Gastroesophageal sphincter (tissue), 4 donors: ENCODE measurements around the gene BACH2. TPM values are rescaled to one million over a fixed set of nuclear protein-coding genes. Genes with fewer than 3 reads are reported as not detected.

Source experiments
- ATAC-seq: fragments of 150-250 bp; one replicate; pipeline ENCODE4 v1.9.1; 2016; ENCODE audit warnings: mild to moderate bottlenecking, moderate library complexity
- H3K27ac ChIP-seq, 4 donors: fragments of 200-600 bp; sonication (generic) in 3 of 4; 1 replicate in 3 of 4; 2 replicates in 1 of 4; pipeline ENCODE4 v1.5.1; 2016 to 2019
- H3K27me3 ChIP-seq: fragments of 200-600 bp; sonication (generic); one replicate; pipeline ENCODE4 v1.5.1; 2019
- H3K36me3 ChIP-seq, 2 donors: fragments of 200-600 bp; sonication (generic); one replicate each; pipeline ENCODE4 v1.5.1; 2019; ENCODE audit warnings: control low read depth in 1 of 2
- H3K4me1 ChIP-seq, 3 donors: fragments of 200-600 bp; sonication (generic); 1 replicate in 2 of 3; 2 replicates in 1 of 3; pipeline ENCODE4 v1.5.1; 2016 to 2019; ENCODE audit warnings: control low read depth in 2 of 3
- H3K4me3 ChIP-seq, 2 donors: fragments of 200-600 bp; sonication (generic); one replicate each; pipeline ENCODE4 v1.5.1; 2019; ENCODE audit warnings: mild to moderate bottlenecking in 1 of 2, moderate library complexity in 1 of 2
- H3K9me3 ChIP-seq, 3 donors: fragments of 200-600 bp; sonication (generic); one replicate each; pipeline ENCODE4 v1.5.1; 2017 to 2019; ENCODE audit warnings: control low read depth in 2 of 3
- EP300 ChIP-seq: sonication (generic); formaldehyde crosslinking; IDR thresholded peaks from one replicate; pipeline ENCODE4 v1.6.1; 2017; ENCODE audit warnings: antibody characterized with exemption, mild to moderate bottlenecking
- POLR2A ChIP-seq, 2 donors: fragments of 450-650 bp; IDR thresholded peaks; one replicate each; pipeline ENCODE4 v1.6.1; 2017; ENCODE audit warnings: antibody characterized with exemption in 2 of 2, mild to moderate bottlenecking in 2 of 2, moderate library complexity in 1 of 2
- POLR2AphosphoS5 ChIP-seq: sonication (generic); formaldehyde crosslinking; IDR thresholded peaks from one replicate; pipeline ENCODE4 v1.6.1; 2017; ENCODE audit warnings: antibody characterized with exemption
- WGBS, 2 donors: methylation state at CpG; one replicate each; pipeline ENCODE4 v1.1.5; 2018; ENCODE audit warnings: low coverage in 1 of 2; 5-methylcytosine and 5-hydroxymethylcytosine counted together
- total RNA-seq, 4 donors: library from RNA; depleted of rRNA; stranded (reverse); fragments of >200 nt; gene quantifications; one replicate each; pipeline ENCODE4 v1.1.0, GENCODE V29; 2016
- TF ChIP-seq, protein P1 (sequence below), 4 experiments: fragments of 200-600 bp in 2 of 4; fragments of 450-650 bp in 2 of 4; sonication (generic) in 1 of 4; IDR thresholded peaks; one replicate each; pipeline ENCODE4 v1.5.1; 2017 to 2019; ENCODE audit warnings: antibody characterized with exemption in 4 of 4, mild to moderate bottlenecking in 2 of 4, moderate library complexity in 2 of 4

The BACH2 gene
- total RNA-seq, 4 donors from 2014 or later: 3.5 to 10.4 (median 3.9) TPM

DNA sequence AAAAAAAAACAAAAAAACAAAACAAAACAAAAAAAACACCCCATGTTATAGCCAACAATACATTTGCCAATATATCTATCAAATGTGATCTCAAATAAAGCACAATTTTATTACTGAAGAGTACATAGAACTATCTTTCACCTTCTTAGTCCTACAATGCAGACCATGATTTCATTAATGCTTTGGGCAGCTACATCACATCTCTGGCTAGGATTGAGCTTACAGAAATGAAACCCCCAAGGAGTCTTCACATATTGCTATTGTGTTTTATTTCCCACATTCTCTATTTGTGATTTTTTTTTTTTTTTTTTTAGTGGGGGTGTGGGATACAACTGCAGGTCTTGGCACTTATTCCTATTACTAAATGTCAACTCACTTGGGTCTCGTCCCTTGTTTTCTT lies 189.3 kb downstream of the BACH2 start:
- WGBS, 2 donors: 100% methylated on average over 1 of the region's 1 CpG; no CpG with 5 or more reads in 1 of the 2 donors
- H3K9me3 ChIP-seq: no peaks in the 10 kb centered on the region

DNA sequence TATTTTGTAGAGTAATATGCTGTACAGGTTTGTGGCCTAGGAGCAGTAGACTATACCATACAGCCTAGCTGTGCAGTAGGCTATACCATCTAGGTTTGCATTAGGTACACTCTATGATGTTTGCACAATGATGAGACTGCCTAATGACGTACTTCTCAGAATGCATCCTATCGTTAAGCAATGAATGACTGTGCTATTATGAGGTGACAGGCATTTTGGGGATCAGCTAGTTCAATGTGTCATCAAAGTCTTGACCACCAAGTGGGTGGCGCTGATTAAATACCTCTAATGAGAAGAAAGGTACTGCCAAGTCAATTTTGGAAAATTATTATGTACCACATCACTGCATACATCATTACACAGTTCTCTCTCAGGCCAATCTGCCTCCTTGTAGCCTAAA lies 190.2 kb downstream of the BACH2 start:
- no peaks in the 10 kb centered on the region for H3K36me3 ChIP-seq
- no peak overlapping the region for H3K27ac ChIP-seq
- H3K27me3 ChIP-seq: no peaks in the 10 kb centered on the region
- WGBS, 2 donors: 83 to 100% methylated on average over 2 to 3 of the region's 3 CpGs
- ATAC-seq: no peak
- no peaks in the 10 kb centered on the region for H3K4me1 ChIP-seq
- TF ChIP-seq POLR2AphosphoS5: no peak
- TF ChIP-seq EP300: no peak
- TF ChIP-seq, protein P1, sequence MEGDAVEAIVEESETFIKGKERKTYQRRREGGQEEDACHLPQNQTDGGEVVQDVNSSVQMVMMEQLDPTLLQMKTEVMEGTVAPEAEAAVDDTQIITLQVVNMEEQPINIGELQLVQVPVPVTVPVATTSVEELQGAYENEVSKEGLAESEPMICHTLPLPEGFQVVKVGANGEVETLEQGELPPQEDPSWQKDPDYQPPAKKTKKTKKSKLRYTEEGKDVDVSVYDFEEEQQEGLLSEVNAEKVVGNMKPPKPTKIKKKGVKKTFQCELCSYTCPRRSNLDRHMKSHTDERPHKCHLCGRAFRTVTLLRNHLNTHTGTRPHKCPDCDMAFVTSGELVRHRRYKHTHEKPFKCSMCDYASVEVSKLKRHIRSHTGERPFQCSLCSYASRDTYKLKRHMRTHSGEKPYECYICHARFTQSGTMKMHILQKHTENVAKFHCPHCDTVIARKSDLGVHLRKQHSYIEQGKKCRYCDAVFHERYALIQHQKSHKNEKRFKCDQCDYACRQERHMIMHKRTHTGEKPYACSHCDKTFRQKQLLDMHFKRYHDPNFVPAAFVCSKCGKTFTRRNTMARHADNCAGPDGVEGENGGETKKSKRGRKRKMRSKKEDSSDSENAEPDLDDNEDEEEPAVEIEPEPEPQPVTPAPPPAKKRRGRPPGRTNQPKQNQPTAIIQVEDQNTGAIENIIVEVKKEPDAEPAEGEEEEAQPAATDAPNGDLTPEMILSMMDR (IDR thresholded peaks at IDR 0.05): no peak
- no peak for TF ChIP-seq POLR2A (IDR thresholded peaks at IDR 0.05)
- H3K9me3 ChIP-seq: no peaks in the 10 kb centered on the region
- no peak overlapping the region for H3K4me3 ChIP-seq

More for the DNA sequence above, 189.3 kb downstream of the BACH2 start:
- no peak for ATAC-seq
- H3K27ac ChIP-seq: no peak overlapping the region
- TF ChIP-seq EP300: no peak
- TF ChIP-seq POLR2A (IDR thresholded peaks at IDR 0.05): no peak
- TF ChIP-seq, protein P1 (IDR thresholded peaks at IDR 0.05): no peak
- no peak for TF ChIP-seq POLR2AphosphoS5
- H3K4me3 ChIP-seq: no peak overlapping the region
- H3K4me1 ChIP-seq: no peaks in the 10 kb centered on the region
- H3K27me3 ChIP-seq: no peaks in the 10 kb centered on the region
- no peaks in the 10 kb centered on the region for H3K36me3 ChIP-seq

DNA sequence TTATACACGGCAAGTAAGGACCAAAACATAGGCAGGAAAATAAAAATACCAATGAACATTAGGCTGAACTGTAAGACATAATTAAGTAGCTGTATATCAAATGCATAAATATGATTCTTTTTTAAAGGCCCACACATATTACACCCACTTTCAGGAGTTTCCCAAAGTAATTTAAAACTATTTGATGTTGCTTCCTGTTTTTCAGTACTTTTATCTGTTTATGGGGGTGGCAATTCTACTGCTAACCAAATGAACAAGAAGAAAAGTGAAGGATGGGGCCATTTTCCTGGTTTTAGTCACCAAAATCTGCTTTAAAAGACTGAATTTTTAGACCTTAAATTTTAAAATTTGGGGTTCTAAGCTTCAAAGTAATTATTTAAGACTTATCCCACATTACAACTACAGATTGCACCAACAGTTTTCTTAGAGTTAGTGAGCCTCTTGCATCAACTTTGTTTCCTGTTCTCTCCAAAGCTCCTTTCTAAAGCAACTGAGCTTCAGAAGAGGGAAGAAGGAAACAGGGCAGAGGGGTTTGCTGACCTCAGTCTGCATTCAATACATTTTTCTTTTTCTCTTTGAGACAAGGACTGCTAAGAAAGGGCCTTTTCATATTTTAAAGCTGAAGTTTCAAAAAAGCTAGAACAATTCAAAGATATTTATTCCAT lies 191.0 kb downstream of the BACH2 start:
- Histone ChIP-seq H3K4me3 (no peak overlapping the region), H3K27ac (no peak overlapping the region), H3K27me3 (no peaks in the 10 kb centered on the region), H3K4me1 (no peaks in the 10 kb centered on the region), H3K9me3 (no peaks in the 10 kb centered on the region), H3K36me3 (no peaks in the 10 kb centered on the region)
- 70 to 88% methylated on average over 1 of the region's 1 CpG for WGBS, 2 donors
- ATAC-seq: no peak
- no peak for TF ChIP-seq POLR2AphosphoS5
- no peak for TF ChIP-seq EP300
- TF ChIP-seq, protein P1 (IDR thresholded peaks at IDR 0.05): no peak
- no peak for TF ChIP-seq POLR2A (IDR thresholded peaks at IDR 0.05)

DNA sequence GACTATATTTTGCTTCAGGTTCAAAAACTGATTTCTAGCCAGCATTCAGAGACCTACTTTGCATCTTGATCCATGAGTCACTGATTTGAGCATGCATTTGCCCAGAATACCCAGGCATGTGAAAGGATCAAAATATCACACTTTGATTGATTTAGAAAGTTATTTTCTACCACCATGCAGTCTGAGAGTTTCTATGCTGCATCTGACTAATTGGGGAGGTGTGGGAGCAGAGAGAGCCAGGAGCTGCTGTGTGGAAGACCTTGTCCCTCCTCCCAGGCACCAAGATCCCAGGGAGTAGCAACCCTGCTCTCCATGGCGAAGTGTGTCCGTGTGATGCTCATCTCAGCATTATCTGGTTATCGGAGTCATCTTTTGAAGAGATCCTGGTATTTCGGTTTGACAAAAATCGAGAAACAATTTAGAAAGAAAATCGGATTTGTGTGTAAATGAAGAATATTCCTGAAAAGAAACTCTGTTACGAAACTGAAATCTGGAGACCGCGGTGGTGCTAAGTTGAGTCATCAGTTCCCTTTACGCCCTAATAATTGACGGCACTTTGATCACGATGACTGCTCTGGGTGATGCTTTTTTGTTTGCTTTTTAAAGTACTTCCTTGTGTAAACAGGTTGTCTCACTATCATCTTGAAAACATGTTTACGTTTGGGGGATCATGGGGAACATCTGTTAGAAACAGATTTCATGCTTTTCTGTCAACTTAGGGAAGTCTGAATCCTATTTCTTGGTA lies 193.4 kb downstream of the BACH2 start:
- no peak overlapping the region for H3K27ac ChIP-seq
- H3K4me1 ChIP-seq: peaks cover 0 to 9% (median 0%) of the 10 kb centered on the region in 3 donors
- H3K36me3 ChIP-seq: no peaks in the 10 kb centered on the region
- no peak for ATAC-seq
- H3K9me3 ChIP-seq: no peaks in the 10 kb centered on the region
- H3K27me3 ChIP-seq: no peaks in the 10 kb centered on the region
- 71 to 79% methylated on average over 10 to 13 of the region's 13 CpGs for WGBS, 2 donors
- TF ChIP-seq POLR2A (IDR thresholded peaks at IDR 0.05) (no peak), EP300 (no peak), POLR2AphosphoS5 (no peak)
- TF ChIP-seq, protein P1 (IDR thresholded peaks at IDR 0.05): no peak
- H3K4me3 ChIP-seq: no peak overlapping the region
